Posterior vena cava (tissue), 2 donors: ENCODE data around the gene CHST11. TPM values are rescaled to one million over a fixed set of nuclear protein-coding genes. Genes with fewer than 3 reads are reported as not detected.
A peak's percentile ranks its signal among the peaks of the same experiment; 100 is the strongest.

Experiments used
- DNase-seq: peaks from one replicate; pipeline ENCODE4 v3.0.0-alpha.2; 2020; ENCODE audit warnings: low spot score
- intact Hi-C, 2 donors: fragments of 100-400 bp; cut with DNase I; formaldehyde crosslinking; loops; one replicate each; pipeline versions ENCODE4 v1.14.1 to v1.14.2; 2022 to 2023
- total RNA-seq, 2 donors: library from RNA; stranded (reverse); fragmentation: NEBNext Ultra II Directional; extraction: Animal tissue kit (Norgen Biotek cat#: 25700); gene quantifications; one replicate each; pipeline ENCODE4 v1.2.1, GENCODE V29; 2021
- donor health status: DM: yes; HTN: yes; CAD: no.
- donor health status: DM: yes; HTN: yes; CAD: no.

The CHST11 gene
- total RNA-seq, 2 donors from 2014 or later, result 17.1 to 17.4 TPM

DNA sequence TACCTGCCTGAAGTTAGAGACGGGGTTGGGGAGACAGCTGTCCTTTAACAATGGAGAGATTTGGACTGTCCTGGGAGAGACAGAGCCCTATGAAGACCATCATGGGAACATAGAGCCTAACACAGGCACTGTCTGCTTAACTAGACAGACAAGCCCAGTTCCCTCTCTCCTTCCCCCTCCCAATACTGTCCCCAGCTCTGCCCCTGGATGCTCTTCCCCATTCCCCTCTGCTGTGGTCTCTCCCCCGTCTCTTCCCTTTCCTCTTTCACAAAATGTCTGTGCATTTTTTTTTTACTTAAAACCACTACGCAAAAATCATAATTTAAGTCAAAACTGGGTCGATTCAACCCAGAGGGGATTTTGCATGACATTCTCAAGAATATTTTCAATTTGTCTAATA, 232.9 kb downstream of the CHST11 start:
- intact Hi-C loops, result no loop called here
- no peak for DNase-seq

DNA sequence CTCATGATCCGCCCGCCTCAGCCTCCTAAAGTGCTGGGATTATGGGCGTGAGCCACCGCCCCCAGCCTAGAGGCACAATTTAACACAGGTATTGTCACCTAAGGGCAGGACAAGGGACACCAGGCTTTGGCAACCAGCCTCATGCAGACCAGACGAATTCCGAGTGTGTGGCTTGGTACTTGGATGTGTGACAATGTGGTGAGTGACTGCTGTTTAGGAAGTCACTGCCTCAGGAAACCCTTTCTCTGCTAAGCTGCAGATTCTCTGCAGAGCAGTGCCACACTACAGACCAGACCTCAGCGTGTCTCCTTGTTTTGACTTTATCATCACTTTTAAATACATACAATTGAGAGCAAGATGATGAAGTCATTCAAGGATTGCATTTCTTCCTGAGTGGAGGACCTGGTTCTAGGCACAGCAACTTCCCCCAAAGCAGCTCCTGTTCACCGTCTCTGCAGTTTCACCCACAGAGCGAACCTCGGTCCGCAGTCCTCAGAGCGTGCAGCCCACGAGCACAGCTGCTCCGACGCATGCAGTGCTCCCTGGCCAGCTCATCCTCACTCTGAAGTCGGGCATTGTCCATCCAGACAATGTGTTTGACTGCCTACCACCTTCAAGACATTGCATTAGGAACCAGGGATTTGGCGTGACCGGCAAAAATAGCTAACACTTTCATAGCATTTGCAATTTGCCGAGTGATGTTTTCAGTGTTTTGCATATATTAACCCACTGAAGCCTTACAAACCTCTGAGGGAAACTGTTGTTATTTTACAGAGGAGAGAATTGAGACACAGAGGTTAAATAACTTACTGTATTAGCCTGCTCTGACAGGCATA, 235.2 kb downstream of the CHST11 start:
- intact Hi-C loops, result no loop called here
- DNase-seq, result no peak

DNA sequence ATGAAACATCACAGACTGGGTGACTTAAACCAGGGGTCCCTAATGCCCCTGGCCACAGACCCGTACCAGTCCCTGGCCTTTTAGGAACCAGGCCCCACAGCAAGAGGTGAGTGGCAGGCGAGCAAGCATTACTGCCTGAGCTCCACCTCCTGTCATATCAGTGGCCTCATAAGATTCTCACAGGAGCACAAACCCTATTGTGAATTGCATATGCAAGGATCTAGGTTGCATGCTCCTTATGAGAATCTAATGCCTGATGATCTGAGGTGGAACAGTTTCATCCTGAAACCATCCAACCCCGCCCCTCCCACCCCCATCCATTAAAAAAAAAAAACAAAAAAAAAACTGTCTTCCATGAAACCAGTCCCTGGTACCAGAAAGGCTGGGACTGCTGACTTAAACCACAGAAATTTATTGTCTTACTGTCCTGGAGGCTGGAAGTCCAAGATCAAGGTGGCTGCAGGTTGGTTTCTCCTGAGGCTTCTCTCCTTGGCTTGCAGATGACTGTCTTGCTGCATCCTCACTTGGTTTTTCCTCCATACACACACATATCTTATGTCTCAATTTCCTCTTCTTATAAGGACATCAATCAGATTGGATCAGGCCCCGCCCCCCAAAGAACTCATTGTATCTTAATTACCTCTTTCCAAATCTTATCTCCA, 235.9 kb downstream of the CHST11 start:
- DNase-seq, result no peak
- intact Hi-C loops, result no loop called here

DNA sequence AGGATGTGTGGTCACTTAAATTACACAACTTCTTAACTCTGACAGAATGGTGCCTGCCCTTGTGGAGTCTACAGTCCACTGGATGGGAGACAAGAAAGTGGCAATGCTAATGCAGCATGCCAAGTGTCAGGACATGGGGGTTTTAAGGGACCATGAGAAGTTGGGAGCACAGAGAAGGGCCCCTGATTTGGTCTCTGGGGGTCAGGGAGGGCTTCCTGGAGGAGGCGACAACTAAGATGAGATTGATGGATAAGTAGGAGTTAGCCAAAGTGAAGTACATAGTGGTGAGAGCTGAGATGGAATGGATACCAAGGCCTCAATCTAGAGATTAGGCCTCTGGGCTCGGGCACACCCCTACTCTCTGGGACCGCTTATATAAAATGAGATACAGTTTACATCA, 236.7 kb downstream of the CHST11 start:
- intact Hi-C loops, result no loop called here
- no peak for DNase-seq

DNA sequence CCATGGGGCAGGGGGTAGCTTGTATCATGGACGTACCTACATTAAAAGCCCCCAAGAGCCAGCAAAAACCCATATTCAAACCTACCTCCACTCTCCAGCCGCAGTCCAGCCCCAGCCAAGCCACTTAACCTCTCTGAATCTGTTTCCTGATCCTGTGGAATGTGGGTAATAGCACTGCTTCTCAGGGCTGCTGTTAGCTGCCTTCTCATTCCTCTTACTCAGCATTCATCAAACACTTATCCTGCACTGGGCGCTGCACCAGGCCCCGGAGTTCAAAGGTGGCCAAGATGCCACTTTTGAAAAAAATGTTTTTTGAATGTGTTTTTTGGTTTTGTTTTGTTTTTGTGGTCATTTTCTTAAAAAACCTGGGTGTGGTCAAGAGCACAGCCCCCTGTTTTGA, 237.4 kb downstream of the CHST11 start:
- DNase-seq, result peak; percentile 34
- intact Hi-C loops, result no loop called here

DNA sequence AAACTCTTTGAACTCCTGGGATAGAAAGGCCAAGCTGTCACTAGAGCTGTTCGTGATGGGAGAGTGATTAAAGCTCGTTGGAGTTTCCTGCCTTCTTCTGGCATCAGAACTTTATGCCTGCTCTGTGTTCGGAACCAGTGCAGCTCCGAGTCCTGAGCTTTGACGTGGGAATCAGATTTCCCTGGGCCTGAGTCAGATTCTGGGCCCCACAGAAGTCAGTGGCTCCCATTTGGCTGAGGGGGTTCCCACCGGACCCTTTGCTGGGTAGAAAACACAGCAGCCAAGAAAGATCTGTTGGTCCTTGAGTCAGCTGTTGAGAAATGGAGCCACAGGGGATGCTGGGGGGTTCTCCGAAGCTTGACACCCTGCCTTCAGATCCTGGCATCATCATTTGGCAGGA, 238.0 kb downstream of the CHST11 start:
- intact Hi-C loops, result no loop called here
- DNase-seq, result peak; percentile 86

DNA sequence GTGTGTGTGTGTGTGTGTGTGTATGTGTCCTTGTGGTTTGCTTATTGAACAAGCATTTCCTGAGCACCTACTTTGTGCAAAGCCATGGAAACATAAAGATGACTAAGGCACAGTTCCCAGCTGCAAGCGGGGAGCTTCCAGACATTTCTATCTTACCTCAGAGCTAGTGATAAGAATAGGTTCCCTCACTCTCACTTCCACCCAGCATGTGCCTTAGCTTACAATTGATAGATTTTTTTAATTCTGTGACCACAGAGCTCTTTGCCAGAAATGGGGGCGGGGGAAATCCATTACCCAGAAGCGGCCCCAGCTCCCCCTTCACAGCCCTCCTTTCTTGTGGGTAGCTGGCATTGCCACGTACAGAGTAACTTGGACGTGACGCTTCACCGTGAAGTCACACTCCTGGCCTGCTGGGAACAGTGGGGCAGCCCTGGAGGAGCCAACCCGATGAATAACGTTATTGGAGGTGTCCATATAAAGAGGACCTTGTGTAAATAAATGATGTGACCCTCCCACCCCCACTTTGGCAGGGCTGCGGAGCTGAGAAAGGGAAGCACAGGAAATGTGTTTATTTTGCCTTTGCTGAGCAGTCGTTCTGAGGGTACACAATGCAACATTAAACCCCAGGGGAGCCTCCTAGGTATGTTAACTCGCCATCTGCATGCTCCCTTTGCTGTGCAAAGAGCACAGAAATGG, 238.9 kb downstream of the CHST11 start:
- intact Hi-C loops, result no loop called here
- DNase-seq, result peak; percentile 86

DNA sequence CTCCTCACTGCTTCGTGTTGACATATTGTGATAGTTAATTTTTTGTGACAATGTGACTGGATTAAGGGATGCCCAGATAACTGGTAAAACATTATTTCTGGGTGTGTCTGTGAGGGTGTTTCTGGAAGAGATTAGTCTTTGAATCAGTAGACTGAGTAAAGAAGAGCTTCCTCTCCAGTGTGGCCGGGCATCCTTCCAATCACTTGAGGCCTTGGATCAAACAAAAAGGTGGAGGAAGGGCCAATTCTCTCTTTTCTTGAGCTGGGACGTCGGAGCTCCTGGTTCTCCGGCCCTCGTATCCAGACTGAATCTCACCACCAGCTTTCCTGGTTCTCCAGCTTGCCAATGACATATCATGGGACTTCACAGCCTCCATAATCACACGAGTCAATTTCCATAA, 240.4 kb downstream of the CHST11 start:
- intact Hi-C loops, result no loop called here
- peak; percentile 17 for DNase-seq

DNA sequence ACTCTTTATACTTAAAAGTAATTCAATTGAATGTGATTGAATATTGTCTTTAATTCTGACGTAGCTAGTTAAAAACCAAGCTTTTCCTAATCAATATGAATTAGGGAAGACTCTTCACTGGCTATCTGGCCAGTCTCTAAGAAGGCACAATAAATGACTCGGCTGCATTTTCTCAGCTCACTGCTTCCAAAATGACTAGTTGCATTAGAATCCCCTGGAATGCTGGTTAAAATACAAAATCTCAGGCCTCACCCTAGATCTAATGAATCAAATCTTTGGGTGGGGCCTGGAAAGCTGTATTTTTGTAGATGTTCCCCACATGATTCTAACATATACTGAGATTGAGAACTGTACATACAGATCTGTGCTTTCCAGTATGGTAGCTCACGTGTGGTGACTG, 242.1 kb downstream of the CHST11 start:
- DNase-seq, result no peak
- intact Hi-C loops, result no loop called here

DNA sequence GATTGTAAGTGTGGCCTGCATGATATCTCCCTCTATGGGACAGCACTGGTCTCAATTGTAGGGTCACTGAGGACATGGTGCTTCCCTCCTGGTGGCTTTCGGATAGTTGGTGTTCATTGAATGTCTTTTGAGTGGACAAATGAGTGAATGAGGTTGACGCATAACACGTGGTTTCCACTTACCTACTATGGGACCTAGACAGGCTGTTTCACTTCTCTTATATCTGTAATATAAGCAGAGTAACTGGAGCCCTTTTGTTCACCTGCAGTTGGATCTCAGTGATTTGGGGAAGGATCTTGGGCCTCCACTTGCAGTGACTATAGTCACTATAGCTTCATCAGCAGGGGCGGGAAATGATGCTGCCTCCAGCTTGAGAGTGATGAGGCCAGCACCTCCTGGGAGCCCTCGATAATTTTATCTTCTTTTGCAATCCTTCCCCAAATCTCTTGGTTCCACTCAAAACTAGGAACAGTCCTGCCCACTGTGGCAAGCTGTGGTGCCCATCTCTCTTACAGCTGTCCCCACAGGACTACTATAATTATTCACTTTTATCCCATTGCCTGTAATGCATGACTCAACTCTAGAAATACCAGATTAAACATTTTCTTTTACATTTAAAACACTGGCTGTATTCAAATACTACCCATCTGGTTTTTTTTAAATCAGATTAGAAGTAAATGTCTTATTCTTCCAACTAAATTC, 242.9 kb downstream of the CHST11 start:
- peak; percentile 71 for DNase-seq
- intact Hi-C loops, result no loop called here

DNA sequence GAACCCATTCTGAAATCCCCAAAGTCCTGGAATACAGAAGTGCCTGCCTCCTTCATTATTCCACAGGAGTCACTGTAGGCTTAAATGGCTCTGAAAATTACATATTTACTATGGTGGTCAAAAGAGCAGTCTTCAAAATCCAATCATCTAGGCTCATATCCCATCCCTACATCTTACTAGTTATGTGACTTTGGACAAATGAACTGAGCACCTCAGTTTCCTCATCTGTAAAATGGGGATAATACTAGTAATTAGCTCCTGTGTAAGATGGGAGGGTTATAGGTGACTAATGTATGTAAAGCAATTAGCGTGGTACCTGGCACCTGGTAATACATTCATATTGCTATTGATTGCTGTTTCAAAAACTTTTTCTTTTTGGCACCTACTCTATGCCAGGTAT, 243.6 kb downstream of the CHST11 start:
- no peak for DNase-seq
- intact Hi-C loops, result no loop called here

DNA sequence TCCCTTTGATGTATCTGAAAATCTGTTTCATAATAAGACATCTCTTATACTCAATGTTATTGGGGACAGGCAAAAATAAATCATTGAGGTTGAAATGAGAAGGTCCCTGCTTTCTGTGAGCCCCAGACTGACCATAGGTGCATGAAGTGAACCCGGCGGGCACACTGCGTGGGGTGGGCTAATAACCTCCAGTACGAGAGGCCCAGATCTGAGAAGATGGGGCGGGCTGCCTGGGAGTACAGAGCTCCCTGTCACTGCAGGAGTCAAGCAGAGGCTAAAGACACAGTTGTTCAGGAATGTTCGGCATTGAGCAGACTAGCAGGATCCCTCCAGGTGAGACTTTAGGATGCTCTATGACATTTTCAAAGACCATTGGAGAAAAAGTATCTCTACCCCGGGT, 244.6 kb downstream of the CHST11 start:
- peak; percentile 53 for DNase-seq
- intact Hi-C loops, result no loop called here

DNA sequence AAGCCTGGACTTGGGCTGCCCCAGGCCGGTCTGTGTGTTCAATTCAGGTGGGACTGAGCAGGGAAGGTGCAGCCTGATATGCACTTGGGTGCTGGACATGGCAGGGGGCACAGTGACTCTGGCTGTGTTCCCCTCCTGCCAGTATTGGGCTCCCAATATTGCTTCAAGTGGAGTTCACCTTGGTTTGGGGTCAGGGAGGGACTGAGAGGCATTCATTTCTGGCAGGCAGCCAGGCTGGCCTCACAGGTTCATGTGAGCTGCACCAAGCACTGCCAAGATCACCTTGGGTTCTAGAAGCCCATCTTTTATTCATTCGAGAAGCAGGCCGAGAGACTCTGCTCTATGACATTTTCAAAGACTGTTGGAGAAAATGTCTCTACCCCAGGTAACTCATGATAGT, 245.0 kb downstream of the CHST11 start:
- peak; percentile 55 for DNase-seq
- intact Hi-C loops, result no loop called here

DNA sequence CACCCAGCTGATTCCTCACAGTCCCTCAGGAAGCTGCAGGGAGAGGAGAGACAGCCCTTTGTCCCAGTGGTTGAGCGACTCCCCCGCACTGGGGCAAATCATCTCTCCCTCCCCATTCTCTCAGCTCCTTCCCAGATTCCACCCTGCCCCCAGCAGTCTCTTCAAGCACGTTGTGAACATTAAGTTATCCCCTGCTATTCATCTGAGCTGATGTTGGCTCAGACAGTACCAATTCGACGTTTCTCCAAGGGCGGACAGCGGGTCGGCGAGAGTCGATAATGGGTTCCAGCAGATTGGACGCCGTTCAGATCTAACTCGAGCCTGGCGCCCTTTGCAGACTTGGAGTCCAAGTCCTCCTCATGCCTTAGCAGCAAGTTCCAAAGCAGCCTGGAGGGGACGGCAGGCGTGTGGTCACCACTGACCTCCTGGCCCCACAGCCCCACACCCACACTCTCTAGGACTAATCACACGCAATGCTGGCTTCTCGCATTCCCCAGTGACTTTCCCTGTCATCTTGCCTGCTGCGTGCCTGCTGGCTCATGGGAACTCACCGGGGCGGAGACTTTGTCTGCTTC, 245.9 kb downstream of the CHST11 start:
- DNase-seq, result peak; percentile 92
- intact Hi-C loops, result no loop called here

DNA sequence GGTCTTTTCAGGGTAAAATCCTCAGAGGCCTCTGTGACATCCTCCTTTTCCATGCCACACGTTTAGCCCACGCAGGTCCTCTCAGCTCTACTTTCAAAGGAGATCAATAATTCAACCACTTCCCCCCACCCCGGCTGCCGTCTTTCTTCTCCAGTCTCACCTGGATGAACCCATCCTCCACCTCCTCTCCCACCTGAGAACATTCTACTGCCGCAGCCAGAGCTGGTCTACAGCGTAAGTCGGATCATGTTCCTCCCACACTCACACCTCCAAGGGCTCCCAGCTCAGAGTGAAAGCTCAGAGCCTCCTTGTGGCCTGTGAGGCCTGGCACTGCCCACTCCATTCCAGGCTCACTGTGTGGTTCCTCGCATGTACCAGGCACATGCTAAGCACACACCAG, 246.6 kb downstream of the CHST11 start:
- peak; percentile 57 for DNase-seq
- intact Hi-C loops, result no loop called here

DNA sequence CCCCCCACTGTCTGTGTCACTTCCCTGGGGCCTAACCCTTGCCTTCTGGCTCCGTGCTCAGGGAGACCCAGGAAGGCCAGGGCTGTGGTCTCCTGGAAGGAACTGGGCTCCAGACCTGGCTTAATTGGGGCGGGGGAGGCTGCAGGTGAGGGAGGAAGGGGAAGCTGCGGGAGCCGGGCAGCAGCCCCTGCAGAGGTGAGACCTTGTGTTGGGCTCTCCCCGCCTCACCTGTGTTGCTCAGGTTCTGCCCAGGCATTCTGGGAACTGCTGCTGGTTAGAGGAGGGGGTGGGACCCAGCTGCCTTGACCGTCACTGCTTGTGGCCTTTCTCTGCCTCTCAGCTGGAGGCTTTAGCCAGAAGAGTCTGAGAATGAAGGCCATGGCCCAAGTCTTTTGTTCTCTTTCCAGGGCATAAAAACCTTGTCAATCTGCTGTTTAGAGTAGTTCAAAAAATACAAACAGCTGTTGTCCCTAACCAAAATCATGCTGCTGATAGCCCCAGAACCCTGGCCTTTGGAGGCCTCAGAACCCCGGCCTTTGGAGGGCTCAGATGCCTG, 247.6 kb downstream of the CHST11 start:
- DNase-seq, result peak; percentile 64
- intact Hi-C loops, result no loop called here

DNA sequence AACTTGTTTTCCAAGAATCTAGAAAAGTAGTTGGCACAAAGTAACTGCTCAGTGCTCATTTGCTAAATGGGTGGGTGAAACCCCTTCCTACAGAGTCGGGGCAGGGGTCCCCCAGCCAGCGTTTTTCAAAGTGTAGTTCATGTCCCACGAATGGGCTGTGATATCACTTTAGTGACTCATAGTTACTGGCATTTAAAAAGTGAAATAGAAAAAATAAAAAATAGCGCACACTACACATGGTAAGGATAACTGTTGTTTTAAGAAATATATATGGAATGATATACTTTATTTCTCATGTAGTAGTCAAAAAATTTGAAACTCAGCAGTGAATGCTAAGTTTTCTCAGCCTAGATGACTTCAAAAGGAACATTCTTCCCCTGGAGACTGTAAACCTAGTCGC, 250.4 kb downstream of the CHST11 start:
- intact Hi-C loops, result no loop called here
- no peak for DNase-seq

DNA sequence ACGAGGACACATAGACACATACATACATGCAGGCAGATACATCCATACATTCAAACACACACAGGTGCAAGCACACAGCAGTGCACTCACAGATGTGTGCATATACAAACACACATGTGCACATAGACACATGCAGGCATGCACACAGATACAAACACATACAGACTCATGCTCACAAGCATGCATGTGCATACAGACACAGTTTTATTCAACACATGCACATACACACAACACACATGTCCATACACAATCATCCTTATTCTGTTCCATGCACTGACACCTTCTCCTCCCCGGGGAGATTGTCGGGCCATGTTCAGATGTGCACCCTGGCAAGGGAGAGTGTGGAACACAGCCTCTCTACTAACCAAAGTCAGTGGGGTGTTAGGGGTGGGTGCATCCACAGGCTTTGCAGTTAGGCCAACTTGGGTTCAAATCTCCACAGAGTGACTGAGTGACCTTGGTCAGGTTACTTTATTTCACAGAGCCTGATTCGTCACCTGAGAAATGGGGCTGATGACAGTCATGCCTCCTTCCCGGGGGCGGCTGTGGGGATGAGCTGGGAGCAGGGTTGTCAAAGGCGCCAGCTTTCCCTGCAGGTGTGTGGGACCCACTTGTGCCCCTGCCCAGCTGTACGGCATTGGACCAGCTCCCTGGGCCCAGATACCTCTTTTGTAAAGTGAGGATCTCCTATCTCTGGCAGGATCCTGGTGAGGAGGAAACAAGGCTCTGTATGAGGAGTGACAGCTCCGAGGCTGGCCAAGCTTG, 251.2 kb downstream of the CHST11 start:
- intact Hi-C loops, result no loop called here
- DNase-seq, result no peak

DNA sequence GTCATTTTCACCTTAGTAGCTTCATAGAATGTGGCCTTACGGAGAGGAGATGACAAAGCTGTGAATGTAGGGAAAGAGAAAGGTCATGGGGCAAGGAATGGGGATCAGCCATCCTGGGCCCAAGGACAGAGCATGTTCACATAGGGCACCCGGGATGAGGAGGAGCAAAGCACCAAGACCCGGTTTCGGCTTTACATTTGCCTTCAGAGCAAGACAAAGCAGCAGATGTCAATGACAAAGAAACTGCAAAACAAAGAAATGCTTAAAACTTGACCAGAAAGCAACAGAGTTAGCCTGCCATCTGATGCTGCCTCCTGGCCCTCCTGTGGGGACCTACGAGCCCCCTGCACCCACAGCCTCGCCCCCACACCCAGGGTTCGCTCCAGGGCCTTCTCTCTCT, 252.1 kb downstream of the CHST11 start:
- intact Hi-C loops, result no loop called here
- no peak for DNase-seq
